OCI-LY3 (cell line): ENCODE results near the gene SIL1.

Experiments
- EZH2phosphoT487 ChIP-seq: fragments of 200-600 bp; shearing (Covaris generic); IDR thresholded peaks from 2 replicates; pipeline ENCODE4 v1.6.1; 2018; ENCODE audit warnings: antibody characterized with exemption, mixed run types, low read depth
- TF ChIP-seq, protein P1 (sequence below): fragments of 200-600, 300-600 bp; sonication (generic); IDR thresholded peaks from 2 replicates; pipeline ENCODE4 v1.5.1; 2014; ENCODE audit warnings: antibody characterized with exemption, low read length, low read depth

- TF ChIP-seq, protein P1, sequence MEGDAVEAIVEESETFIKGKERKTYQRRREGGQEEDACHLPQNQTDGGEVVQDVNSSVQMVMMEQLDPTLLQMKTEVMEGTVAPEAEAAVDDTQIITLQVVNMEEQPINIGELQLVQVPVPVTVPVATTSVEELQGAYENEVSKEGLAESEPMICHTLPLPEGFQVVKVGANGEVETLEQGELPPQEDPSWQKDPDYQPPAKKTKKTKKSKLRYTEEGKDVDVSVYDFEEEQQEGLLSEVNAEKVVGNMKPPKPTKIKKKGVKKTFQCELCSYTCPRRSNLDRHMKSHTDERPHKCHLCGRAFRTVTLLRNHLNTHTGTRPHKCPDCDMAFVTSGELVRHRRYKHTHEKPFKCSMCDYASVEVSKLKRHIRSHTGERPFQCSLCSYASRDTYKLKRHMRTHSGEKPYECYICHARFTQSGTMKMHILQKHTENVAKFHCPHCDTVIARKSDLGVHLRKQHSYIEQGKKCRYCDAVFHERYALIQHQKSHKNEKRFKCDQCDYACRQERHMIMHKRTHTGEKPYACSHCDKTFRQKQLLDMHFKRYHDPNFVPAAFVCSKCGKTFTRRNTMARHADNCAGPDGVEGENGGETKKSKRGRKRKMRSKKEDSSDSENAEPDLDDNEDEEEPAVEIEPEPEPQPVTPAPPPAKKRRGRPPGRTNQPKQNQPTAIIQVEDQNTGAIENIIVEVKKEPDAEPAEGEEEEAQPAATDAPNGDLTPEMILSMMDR: no peak
- TF ChIP-seq EZH2phosphoT487: no peak
Observed at GRCh38 chr5:138932171-138932810, 265.9 kb downstream of the SIL1 start.
